Fibroblast of skin of left quadriceps (primary cell): ENCODE data around the gene ADH4.
"Not testable (repeated sequence)": the region's sequence is repeated elsewhere in the genome, so short reads cannot be mapped to it uniquely, and the experiment has no call there.

ENCODE experiments used
- DNase-seq, 2 experiments: peaks; one replicate each; pipeline ENCODE4 v3.0.0-alpha.2; 2013; ENCODE audit warnings: low read depth in 2 of 2

Gene ADH4

DNA sequence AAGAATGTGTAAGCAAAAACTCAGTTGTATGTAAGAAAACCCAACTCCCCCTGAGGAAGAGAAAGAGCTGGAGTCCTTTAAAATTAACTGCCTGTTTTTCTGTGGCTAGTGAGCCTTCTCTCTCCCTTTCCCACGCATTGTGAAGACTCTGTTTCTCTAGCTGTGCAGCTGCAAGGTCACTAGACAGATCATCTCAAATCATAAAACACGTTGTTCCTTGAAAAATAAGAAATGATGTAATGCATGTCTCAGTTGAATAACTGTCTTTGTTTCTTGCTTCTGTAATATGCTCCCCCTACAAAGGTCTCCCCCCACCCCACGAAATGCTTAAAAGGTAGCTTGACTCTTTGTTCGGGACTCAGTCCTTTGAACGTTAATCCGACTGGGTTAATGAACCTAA, 63.2 kb downstream of the ADH4 start:
- DNase-seq: not testable (repeated sequence)

DNA sequence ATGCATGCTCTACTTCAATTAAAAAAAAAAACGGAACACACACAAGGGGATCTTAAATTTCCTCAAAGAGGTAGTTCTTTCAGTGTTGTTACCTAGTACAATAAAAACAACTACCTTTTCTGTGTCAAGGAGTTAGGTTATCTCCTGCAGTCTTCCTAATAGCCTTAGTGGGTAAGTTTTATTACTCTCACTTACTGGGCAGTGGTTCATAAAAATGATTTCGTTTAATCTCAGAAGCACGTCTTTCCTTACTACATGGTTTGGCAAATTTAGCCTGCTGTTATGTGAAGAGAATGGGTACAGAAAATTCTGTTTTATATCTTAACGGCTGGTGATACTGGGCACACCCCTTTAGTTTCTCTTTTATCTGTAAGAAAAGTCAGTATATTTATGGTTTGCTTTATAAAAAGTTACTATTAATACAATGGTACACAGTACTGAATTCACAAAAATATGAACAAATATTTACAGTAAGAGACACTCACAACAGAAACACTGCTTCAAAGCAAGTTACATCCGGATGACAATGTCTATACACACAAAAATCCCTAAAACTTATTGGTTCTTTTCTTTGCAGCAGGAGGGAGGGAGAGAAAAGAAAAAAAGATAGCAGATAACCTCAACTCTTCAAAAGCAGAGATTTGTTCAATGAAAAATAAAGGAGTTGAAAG, 64.3 kb downstream of the ADH4 start:
- no peak for DNase-seq

DNA sequence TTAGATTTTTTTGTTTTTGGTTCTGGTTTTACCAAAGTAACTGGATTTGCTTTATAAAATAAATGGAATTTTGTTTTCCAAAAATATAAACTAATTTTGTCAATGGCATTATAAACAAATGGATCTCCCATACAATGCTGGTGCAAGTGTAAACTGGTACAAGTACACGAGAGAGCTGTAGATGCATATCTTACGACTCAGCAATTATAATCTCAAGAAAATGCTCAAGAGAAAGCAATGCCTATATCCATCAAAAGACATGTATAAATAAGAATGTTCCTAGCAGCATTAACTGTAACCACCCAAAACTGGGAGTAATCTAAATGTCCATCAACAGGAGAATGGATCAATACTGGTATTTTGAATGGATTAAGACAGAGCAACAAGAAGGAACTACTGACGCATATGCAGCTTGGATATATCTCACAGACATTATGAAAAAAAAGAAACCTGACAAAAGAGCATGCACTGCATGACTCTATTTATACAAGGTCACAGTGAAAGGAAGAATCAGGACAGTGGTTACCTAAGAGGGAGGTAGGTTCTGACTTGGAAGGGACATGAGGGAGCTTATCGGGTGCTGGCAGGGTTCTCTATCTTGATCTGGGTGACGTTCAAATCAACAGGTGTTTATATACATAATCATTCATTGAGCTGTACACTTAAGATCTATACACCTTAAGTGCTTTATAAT, 65.0 kb downstream of the ADH4 start:
- no peak for DNase-seq

DNA sequence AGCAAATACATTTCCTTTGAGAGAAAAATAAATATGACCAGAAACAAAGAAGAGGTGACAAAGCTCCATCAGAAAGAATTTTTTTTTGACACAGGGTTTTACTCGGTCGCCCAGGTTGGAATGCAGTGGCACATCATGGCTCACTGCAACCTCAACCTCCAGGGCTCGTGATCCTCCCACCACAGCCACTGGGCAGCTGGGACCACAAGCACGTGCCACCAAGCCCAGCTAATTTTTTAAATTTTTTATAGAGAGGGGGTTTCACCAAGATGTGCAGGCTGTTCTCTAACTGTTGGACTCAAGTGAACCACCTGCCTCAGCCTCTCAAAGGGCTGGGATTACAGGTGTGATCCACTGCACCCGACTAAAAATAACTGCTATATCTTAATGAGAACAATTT, 65.8 kb downstream of the ADH4 start:
- DNase-seq: no peak

DNA sequence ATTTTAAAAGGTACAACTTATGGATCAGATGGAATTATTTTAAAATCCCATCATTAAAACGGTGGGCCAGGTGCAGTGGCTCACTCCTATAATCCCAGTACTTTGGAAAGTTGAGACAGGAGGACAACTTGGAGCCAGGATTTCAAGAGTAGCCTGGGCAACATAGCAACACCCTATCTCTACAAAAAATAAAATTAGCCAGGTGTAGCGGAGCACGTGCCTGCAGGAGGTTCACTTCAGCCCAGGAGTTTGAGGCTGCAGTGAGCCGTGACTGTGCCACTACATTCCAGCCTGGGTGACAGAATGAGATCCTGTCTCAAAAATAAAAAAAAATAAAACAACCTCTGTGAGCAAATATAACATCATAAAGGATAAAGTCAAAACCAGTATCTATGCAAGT, 66.9 kb downstream of the ADH4 start:
- no peak for DNase-seq

DNA sequence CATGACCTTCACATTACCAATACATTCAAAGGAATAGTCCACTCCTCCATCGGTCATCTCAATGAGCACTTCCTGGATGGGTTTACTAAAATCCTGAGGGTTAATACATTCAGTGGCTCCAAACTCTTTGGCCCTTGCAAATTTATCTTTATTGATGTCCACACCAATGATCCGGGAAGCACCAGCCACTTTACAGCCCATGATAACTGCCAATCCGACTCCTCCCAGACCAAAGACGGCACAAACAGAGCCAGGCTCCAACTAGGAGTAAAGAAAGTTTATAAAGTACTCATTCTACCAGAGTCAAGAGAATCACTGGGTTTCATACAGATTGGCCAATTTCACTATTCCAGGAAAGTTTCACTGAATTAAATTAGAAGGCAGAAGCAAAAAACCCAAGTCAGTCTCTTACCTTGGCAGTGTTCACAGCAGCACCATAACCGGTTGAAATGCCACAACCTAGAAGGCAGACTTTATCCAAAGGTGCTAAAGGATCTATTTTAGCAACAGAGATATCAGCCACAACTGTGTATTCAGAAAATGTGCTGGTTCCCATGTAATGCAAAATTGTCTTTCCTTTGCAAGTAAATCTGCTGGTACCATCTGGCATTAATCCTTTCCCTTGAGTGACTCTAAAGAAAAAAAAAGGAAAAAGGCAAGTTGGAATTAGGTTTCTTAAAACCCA, 67.7 kb downstream of the ADH4 start:
- no peak for DNase-seq

DNA sequence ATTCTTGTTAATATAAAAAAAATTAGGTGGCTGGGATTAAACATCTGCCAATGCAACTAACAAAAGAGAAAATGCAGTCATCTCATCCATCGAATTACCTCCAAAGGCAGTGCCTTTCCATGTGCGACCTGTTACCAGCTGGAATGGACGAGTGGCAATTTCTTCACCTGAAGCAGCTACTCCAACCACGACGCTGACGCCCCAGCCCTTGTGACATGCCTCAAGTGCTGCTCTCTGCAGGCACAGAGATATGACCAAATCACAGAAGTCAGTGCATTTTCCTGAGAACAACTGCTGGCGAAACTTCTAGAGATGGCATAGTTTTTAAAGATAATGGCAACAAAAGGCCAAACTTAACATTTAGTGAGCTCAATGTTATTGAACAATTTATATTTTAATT, 69.3 kb downstream of the ADH4 start:
- no peak for DNase-seq
